Vagina (tissue), 2 donors: ENCODE results near the gene STK32B.

Experiments
- CTCF ChIP-seq, 3 experiments: fragments of 450-650 bp in 2 of 3; fragments of 200-600 bp in 1 of 3; sonication (generic) in 1 of 3; IDR thresholded peaks; one replicate each; pipeline ENCODE4 v1.5.1; 2017 to 2019; ENCODE audit warnings: antibody characterized with exemption in 3 of 3, mild to moderate bottlenecking in 2 of 3, moderate library complexity in 2 of 3
- POLR2A ChIP-seq, 2 donors: fragments of 450-650 bp; IDR thresholded peaks; one replicate each; pipeline ENCODE4 v1.6.1; 2017; ENCODE audit warnings: antibody characterized with exemption in 2 of 2, mild to moderate bottlenecking in 2 of 2, moderate library complexity in 2 of 2

- TF ChIP-seq CTCF (IDR thresholded peaks at IDR 0.05) (no peak), POLR2A (IDR thresholded peaks at IDR 0.05) (no peak)
These were observed 232.6 kb downstream of the STK32B start for GRCh38 chr4:5283837-5284236.
